Measurements from ENCODE around the gene LPCAT1. TPM values are rescaled to one million over a fixed set of nuclear protein-coding genes. Genes with fewer than 3 reads are reported as not detected.

LPCAT1 gene
- total RNA-seq, 2 donors from 2014 or later = 53.9 to 54.6 TPM

DNA sequence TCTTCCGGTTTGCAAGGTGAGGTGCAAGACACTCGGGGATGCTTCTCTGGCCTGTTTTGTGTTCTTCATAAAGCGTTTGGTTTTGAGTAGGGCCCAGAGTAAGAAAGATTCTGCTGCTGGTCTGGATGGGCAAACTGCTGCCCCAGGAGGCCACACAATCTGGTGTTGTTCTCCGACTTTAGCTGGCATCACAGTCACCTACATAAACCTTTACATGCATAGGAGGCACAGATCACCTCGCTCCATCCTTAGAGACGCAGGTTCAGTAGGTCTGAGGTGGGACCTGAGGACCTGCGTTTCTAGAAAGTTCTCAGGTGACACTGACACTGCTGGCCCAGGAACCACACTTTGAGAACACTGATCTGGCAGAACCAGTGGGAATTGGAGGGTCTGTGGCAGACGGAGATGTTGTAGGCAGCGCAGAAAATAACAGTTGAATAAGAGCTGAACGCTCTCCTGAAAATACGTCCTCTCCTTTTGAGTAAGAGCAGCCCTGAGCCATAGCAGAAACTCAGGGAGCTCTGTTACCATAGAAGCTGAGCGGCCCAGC lies 74.6 kb downstream of the LPCAT1 start:
- ATAC-seq (ENCODE audit: insufficient number of reproducible peaks, low FRiP score, low read depth) (no peak), DNase-seq (ENCODE audit: low spot score) (no peak)
- no peak overlapping the region for H3K4me3 ChIP-seq
- peaks cover 6% of the 10 kb centered on the region for H3K9me3 ChIP-seq
- no peak overlapping the region for H3K27ac ChIP-seq
- H3K36me3 ChIP-seq = no peaks in the 10 kb centered on the region
- TF ChIP-seq, protein P1, sequence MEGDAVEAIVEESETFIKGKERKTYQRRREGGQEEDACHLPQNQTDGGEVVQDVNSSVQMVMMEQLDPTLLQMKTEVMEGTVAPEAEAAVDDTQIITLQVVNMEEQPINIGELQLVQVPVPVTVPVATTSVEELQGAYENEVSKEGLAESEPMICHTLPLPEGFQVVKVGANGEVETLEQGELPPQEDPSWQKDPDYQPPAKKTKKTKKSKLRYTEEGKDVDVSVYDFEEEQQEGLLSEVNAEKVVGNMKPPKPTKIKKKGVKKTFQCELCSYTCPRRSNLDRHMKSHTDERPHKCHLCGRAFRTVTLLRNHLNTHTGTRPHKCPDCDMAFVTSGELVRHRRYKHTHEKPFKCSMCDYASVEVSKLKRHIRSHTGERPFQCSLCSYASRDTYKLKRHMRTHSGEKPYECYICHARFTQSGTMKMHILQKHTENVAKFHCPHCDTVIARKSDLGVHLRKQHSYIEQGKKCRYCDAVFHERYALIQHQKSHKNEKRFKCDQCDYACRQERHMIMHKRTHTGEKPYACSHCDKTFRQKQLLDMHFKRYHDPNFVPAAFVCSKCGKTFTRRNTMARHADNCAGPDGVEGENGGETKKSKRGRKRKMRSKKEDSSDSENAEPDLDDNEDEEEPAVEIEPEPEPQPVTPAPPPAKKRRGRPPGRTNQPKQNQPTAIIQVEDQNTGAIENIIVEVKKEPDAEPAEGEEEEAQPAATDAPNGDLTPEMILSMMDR (IDR thresholded peaks at IDR 0.05) = no peak
- peaks cover 0 to 11% of the 10 kb centered on the region in 2 donors for H3K4me1 ChIP-seq (ENCODE audit: control insufficient read depth in 1 of 2, low read depth in 2 of 2)
- H3K27me3 ChIP-seq (replicated peaks; ENCODE audit: insufficient read depth) = peaks cover 3% of the 10 kb centered on the region

DNA sequence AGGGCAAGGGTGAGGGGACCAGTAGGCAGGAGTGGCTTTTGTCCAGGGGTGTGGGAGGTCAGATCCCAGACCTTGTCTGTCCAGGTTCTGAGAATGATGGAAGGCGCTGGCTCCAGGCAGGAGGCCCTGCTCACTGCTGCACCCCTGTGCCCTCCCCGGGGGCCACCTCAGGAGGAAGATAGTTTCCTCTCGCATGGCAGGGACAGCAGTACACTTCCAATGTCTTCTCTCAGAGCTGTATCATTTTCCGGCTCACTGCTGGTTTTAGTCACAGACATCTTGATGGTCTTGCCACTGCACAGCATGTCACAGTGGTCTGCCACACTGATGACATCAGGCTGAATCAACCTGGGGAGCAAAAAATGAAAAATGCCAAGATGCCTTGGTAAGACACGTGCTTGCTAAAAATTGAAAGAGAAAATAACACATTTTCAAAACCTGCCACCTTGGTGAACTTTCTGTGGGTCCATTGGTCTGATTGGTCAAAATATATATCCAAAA lies 75.2 kb downstream of the LPCAT1 start:
- H3K27ac ChIP-seq = no peak overlapping the region
- ATAC-seq (ENCODE audit: insufficient number of reproducible peaks, low FRiP score, low read depth) (no peak), DNase-seq (ENCODE audit: low spot score) (no peak)
- no peaks in the 10 kb centered on the region for H3K36me3 ChIP-seq
- H3K27me3 ChIP-seq (replicated peaks; ENCODE audit: insufficient read depth) = peaks cover 6% of the 10 kb centered on the region
- H3K4me3 ChIP-seq = no peak overlapping the region
- H3K9me3 ChIP-seq = no peaks in the 10 kb centered on the region
- peaks cover 0 to 11% of the 10 kb centered on the region in 2 donors for H3K4me1 ChIP-seq (ENCODE audit: control insufficient read depth in 1 of 2, low read depth in 2 of 2)
- TF ChIP-seq, protein P1 (IDR thresholded peaks at IDR 0.05) = no peak

DNA sequence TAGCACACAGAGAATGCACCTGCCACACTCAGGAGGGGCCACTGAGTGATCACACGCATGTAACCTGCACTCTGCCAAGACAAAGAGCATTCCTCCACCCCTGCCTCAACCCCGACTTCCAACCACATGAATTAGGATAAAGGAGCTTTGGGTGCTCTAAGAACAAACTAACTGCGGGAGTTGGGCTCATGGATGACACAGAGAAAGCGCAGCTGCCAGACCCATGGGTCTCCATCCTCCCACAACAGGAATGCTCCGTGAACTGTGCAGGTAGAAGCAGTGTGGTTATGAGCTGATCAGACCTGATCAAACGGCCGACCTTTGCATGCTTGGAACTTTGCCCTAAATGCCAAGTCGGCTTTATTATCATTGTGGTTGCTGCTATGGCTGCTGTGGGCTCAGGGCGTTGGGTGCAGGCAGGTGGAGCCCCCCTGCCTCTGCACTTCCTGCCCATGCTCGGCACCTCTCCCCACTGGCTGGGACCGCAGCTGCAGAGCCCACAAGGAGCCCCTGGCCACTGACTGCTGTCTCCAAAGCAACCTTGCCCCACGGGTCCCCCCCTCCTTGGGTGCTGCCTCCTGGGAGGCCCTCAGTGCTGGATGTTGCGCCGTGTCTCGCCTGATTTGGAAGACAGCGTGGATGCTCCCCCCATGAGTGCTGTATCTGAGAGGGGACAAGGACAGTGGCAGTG lies 75.9 kb downstream of the LPCAT1 start:
- Histone ChIP-seq H3K9me3 (no peaks in the 10 kb centered on the region), H3K4me1 (ENCODE audit: control insufficient read depth in 1 of 2, low read depth in 2 of 2) (peaks cover 0 to 11% of the 10 kb centered on the region in 2 donors), H3K36me3 (no peaks in the 10 kb centered on the region), H3K4me3 (no peak overlapping the region), H3K27ac (no peak overlapping the region), H3K27me3 (replicated peaks; ENCODE audit: insufficient read depth) (peaks cover 7% of the 10 kb centered on the region)
- DNase-seq (ENCODE audit: low spot score) = no peak
- TF ChIP-seq, protein P1 (IDR thresholded peaks at IDR 0.05) = no peak
- ATAC-seq (ENCODE audit: insufficient number of reproducible peaks, low FRiP score, low read depth) = no peak

DNA sequence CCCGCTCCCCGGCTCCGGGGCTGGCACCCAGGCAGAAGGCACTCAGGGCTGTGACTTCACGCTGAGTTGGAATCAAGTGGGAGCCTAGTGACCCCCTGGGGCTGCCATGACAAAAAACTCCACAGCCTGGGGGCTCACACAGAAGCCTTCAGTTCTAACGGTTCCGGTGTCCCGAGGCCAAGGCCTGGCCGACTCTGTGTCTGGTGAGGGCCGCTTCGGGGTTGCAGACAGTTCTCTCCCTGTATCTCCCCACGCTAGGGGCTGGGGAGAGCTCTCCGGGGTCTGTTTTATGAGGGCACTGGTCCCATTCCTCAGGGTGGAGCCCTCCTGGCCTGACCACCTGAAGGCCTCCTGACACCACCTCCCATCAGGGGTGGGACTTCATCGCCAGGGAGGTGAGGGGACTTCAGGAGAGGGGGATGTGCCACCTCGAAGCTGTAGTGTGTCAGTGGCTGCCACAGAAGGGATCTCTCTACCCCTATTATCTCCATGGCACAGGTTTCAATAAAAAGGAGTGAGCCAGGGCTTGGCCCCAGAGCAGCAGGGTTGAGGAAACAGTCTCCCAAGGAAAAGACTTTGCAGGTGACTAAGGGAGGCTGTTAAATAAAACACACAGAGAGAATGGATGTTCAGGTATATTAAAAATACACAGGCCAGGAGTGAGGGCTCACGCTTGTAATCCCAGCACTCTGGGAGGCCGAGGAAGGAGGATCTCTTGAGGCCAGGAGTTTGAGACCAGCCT lies 77.0 kb downstream of the LPCAT1 start:
- TF ChIP-seq, protein P1 (IDR thresholded peaks at IDR 0.05) = no peak

More for the DNA sequence above, 77.0 kb downstream of the LPCAT1 start:
- peaks cover 7% of the 10 kb centered on the region for H3K27me3 ChIP-seq (replicated peaks; ENCODE audit: insufficient read depth)
- H3K4me1 ChIP-seq (ENCODE audit: control insufficient read depth in 1 of 2, low read depth in 2 of 2) = peaks cover 0 to 11% of the 10 kb centered on the region in 2 donors
- H3K27ac ChIP-seq = no peak overlapping the region
- ATAC-seq (ENCODE audit: insufficient number of reproducible peaks, low FRiP score, low read depth) = no peak
- no peak for DNase-seq (ENCODE audit: low spot score)
- H3K9me3 ChIP-seq = no peaks in the 10 kb centered on the region
- no peak overlapping the region for H3K4me3 ChIP-seq
- H3K36me3 ChIP-seq = no peaks in the 10 kb centered on the region

All from thoracic aorta (tissue), 2 donors.